Muscle layer of colon (tissue), 2 donors: ENCODE data around the gene C3orf49.

Experiments used
- H3K27ac ChIP-seq: one replicate; pipeline ENCODE4 v1.7.0; 2013; ENCODE audit warnings: low read depth, mild to moderate bottlenecking, low read length, moderate library complexity
- H3K27me3 ChIP-seq, 2 donors: one replicate each; pipeline ENCODE4 v1.7.0; 2013; ENCODE audit warnings: low read length in 2 of 2, mild to moderate bottlenecking in 2 of 2; ENCODE audit not compliant: insufficient read depth in 2 of 2, control insufficient read depth in 1 of 2
- H3K36me3 ChIP-seq: one replicate; pipeline ENCODE4 v1.7.0; 2013; ENCODE audit warnings: mild to moderate bottlenecking, low read length; ENCODE audit not compliant: insufficient read depth
- H3K4me1 ChIP-seq: one replicate; pipeline ENCODE4 v1.7.0; 2013; ENCODE audit warnings: mild to moderate bottlenecking, low read length; ENCODE audit not compliant: insufficient read depth
- H3K4me3 ChIP-seq, 2 donors: one replicate each; pipeline ENCODE4 v1.7.0; 2013; ENCODE audit warnings: low read length in 2 of 2, low read depth in 1 of 2, mild to moderate bottlenecking in 1 of 2, moderate library complexity in 1 of 2
- H3K9ac ChIP-seq: one replicate; pipeline ENCODE4 v1.7.0; 2013; ENCODE audit warnings: low read length
- H3K9me3 ChIP-seq: one replicate; pipeline ENCODE4 v1.7.0; 2013; ENCODE audit warnings: mild to moderate bottlenecking, low read length
- donor health status: abdominal sarcoma.
- donor health status: Adenocarcinoma of cecum.

The C3orf49 gene, protein sequence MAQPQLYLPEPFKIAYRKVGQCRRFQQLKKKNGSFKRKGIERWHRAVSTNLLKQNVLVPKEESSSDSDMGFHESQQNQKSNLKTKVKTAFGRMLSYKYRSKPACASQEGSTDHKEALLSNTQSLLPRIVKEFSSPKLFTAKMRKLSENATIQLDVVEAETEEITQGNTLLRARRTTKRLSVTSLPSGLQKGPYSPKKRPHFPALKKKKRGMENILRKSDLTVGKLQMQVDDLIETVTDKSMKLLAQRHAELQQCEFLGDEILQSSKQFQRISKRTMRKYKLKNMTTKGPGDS

DNA sequence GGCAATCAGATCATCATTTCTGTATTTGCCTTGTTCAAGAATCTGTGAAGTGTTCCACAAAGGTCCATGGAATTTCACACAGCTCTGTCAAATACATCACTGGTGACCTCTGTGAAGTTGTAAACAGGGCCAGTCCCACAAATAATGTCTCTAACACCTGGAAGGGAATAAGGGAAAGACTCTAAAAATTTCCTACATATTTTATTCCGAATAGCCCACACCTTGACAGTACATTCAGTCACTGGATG, at the start of gene C3orf49:
Gene C3orf49 (plus strand): TSS at position 149 of the 248 bp plus-strand sequence. CDS start 173 bp downstream, outside the sequence.
- Histone ChIP-seq H3K9ac (no peak within 1 kb of the TSS), H3K27ac (no peak within 1 kb of the TSS), H3K36me3 (no peaks in the 10 kb centered on the region), H3K4me1 (no peaks in the 10 kb centered on the region), H3K27me3 (no peaks in the 10 kb centered on the region), H3K9me3 (no peaks in the 10 kb centered on the region), H3K4me3 (no peak within 1 kb of the TSS)

DNA sequence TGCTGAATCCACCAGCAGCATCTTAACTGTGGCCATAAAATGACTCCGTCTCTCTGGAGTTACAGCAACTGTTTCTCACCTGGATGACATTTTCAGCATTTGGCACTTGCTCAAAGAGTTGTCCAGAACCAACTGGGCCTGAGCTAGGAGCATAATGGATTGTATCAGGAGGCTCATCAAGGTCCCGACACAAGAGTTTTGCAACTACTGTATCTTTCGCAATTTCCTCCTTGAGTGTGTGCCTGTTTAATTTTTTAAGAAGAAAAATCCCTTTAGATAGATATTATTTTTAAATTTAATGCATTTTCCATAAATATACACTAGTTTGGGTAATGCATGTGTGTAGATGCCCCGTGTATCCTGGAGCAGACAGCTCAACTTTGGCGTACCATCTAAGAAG, 44.3 kb upstream of the C3orf49 start:
- Histone ChIP-seq H3K4me3 (no peak overlapping the region), H3K27me3 (no peaks in the 10 kb centered on the region), H3K9me3 (no peaks in the 10 kb centered on the region), H3K9ac (no peak overlapping the region), H3K4me1 (no peaks in the 10 kb centered on the region), H3K27ac (no peak overlapping the region), H3K36me3 (no peaks in the 10 kb centered on the region)

DNA sequence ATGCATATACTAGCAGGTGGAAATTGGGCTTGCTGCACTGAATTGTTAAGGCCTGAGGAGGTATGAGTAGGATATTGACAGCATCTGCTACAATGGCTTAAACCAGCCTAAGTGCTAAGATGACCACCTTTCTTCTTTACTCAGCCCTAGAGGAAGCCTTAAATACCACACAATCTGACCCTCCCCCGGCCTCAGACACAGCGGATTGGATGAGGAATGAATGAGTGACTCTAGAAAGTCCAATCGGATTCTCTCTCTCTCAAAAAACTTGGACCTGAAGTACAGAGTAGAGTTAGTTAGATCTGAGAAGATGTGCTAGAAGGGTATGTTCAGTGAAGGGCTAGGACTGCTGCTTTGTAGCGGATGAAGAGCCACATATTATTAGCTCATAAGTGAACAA, 39.9 kb upstream of the C3orf49 start:
- Histone ChIP-seq H3K27me3 (no peaks in the 10 kb centered on the region), H3K9me3 (no peaks in the 10 kb centered on the region), H3K4me1 (no peaks in the 10 kb centered on the region), H3K4me3 (no peak overlapping the region), H3K9ac (no peak overlapping the region), H3K27ac (no peak overlapping the region), H3K36me3 (no peaks in the 10 kb centered on the region)

DNA sequence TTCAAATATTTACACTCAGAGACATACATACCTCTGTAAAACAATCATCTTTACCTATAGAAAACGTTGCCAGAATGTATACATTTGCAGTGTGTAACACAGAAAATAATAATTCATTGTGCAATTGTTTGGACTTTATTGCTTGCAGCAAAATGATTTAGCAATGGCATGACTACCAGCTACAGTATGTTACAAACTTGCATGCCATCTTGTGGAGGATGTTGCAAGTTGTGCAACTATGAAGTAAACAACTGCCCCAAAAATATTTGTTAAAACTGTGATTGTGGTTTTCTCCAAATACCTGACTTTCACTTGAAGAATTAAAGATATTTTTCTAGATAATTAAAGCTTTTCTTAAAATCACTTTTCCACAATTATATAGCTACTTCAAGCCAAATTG, 27.1 kb upstream of the C3orf49 start:
- H3K9ac ChIP-seq = no peak overlapping the region
- H3K9me3 ChIP-seq = no peaks in the 10 kb centered on the region
- no peaks in the 10 kb centered on the region for H3K36me3 ChIP-seq
- no peak overlapping the region for H3K27ac ChIP-seq
- no peak overlapping the region for H3K4me3 ChIP-seq
- H3K27me3 ChIP-seq = no peaks in the 10 kb centered on the region
- no peaks in the 10 kb centered on the region for H3K4me1 ChIP-seq

DNA sequence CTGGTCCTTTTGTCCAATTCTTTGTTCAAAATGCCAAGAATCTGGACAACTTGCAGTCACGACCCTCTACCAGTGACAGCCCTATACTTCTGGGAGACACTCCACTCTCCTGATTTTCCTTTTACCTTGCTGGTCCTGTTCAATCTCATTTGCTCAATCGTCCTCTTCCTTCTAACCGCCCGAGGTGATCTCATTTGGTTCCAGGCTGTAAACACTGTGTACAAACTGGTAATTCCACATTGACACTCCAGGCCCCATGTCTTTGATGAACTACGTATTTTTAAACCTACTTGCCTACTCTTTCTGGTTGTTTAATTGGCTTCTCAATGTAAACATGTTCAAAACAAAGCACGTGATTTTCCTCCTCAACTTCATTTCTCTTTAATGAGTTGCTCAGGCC, 23.7 kb upstream of the C3orf49 start:
- Histone ChIP-seq H3K4me1 (no peaks in the 10 kb centered on the region), H3K27ac (no peak overlapping the region), H3K4me3 (no peak overlapping the region)

DNA sequence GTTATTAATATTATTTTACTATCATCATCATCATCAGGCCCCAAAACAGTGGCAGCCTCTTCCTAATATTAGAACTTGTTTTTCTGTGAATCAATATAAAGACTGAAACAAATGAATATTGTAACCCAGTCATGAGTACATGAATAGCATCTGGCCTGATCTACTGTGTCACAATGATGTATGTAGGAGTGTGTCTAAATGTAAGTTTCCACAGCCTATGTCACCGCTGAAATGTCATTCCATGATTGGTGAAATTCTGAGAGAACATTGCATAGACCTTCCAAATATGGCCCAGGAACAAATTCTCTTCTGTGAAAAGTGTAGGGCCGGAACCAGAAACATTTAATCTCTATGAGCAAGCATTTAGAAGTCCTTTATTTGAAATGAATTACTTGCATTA, 20.6 kb upstream of the C3orf49 start:
- H3K9ac ChIP-seq = no peak overlapping the region
- H3K27ac ChIP-seq = no peak overlapping the region
- H3K4me1 ChIP-seq = no peaks in the 10 kb centered on the region
- no peaks in the 10 kb centered on the region for H3K9me3 ChIP-seq
- no peaks in the 10 kb centered on the region for H3K36me3 ChIP-seq
- H3K27me3 ChIP-seq = no peaks in the 10 kb centered on the region
- no peak overlapping the region for H3K4me3 ChIP-seq

More for the DNA sequence above, 23.7 kb upstream of the C3orf49 start:
- Histone ChIP-seq H3K9ac (no peak overlapping the region), H3K27me3 (no peaks in the 10 kb centered on the region), H3K36me3 (no peaks in the 10 kb centered on the region), H3K9me3 (no peaks in the 10 kb centered on the region)

DNA sequence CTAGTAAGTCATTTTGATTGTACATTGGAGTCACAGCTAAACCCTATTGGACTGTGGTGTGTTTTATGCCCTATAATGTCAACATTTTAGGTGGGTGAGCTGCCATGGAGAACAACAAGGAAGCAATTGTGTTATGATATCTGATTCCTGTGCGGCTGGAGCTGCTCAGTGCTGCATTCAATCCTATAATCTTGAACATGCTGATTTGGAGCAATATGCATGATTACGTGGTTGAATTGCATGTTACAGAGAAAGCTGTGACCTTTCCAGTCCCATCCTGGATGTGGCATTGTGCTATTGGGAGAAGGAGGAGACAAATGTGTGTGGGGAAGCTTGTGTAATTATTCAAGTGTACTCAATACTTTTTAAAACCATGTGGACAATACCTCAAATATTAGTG, 20.1 kb upstream of the C3orf49 start:
- Histone ChIP-seq H3K9me3 (no peaks in the 10 kb centered on the region), H3K27ac (no peak overlapping the region), H3K27me3 (no peaks in the 10 kb centered on the region), H3K9ac (no peak overlapping the region), H3K36me3 (no peaks in the 10 kb centered on the region), H3K4me3 (no peak overlapping the region), H3K4me1 (no peaks in the 10 kb centered on the region)

DNA sequence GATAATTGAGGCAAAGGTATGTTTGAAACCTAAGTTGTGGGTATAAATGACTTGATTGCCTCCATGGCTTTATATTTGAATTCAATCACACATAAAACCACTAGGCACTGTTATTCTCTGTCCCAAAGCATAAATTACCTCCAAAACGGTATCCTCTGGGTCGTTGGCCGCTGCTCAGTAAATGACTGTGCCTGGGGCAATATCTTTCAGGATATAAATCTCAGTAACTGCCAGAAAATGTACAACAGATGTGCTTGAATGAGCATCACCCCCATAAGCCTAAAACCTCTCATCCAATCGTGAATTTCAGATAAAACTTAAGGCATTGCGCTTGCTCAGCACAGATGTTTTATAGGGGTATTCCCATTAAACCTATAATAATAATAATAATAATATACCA, 19.0 kb upstream of the C3orf49 start:
- H3K27ac ChIP-seq = no peak overlapping the region
- no peaks in the 10 kb centered on the region for H3K4me1 ChIP-seq
- H3K9me3 ChIP-seq = no peaks in the 10 kb centered on the region
- no peaks in the 10 kb centered on the region for H3K36me3 ChIP-seq
- H3K4me3 ChIP-seq = no peak overlapping the region
- no peak overlapping the region for H3K9ac ChIP-seq
- H3K27me3 ChIP-seq = no peaks in the 10 kb centered on the region

DNA sequence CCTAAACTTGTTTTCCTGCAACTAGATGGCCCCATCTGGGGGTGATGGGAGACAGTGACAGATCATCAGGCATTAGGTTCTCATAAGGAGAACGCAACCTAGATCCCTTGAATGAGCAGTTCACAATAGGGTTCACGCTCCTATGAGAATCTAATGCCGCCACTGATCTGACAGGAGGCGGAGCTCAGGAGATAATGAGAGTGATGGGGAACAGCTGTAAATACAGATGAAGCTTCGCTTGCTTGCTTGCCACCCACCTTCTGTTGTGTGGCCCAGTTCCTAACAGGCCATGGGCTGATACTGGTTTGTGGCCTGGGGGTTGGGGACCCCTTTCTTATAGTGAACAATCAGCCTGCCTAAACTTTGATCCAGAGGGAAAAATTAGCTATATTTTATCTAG, 15.2 kb upstream of the C3orf49 start:
- Histone ChIP-seq H3K27ac (no peak overlapping the region), H3K4me3 (no peak overlapping the region), H3K9ac (no peak overlapping the region), H3K9me3 (no peaks in the 10 kb centered on the region), H3K27me3 (no peaks in the 10 kb centered on the region), H3K4me1 (no peaks in the 10 kb centered on the region), H3K36me3 (no peaks in the 10 kb centered on the region)

DNA sequence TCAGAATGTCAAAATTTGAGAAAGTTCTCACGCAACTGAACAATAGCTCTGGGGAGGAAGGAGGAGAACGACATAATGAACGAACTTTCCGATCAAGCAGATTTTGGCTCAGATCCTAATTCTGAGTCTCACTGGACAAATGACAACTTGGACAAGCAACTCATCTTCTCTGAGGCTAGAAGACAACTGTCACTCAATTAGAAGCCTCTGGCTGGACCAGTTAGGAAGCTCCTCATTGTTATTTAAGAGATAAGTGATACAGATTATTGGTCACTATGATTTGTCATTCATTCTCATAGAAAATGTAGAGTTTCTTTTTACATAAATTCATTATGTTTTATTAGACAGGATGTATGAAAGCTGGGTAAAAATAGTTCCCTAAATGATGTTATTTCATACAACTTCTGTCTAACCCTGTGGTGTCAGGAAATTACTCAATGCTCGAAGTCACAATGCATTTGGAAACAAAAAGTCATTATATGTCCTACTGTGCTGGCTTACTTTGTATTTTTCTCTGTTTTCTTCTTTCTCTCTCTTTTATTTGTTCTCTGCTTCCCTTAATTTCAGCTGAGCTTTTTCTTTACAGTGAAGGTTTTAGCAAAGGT, 11.0 kb upstream of the C3orf49 start:
- Histone ChIP-seq H3K4me3 (no peak overlapping the region), H3K27ac (no peak overlapping the region), H3K9ac (no peak overlapping the region), H3K36me3 (no peaks in the 10 kb centered on the region), H3K27me3 (no peaks in the 10 kb centered on the region), H3K4me1 (no peaks in the 10 kb centered on the region), H3K9me3 (no peaks in the 10 kb centered on the region)

DNA sequence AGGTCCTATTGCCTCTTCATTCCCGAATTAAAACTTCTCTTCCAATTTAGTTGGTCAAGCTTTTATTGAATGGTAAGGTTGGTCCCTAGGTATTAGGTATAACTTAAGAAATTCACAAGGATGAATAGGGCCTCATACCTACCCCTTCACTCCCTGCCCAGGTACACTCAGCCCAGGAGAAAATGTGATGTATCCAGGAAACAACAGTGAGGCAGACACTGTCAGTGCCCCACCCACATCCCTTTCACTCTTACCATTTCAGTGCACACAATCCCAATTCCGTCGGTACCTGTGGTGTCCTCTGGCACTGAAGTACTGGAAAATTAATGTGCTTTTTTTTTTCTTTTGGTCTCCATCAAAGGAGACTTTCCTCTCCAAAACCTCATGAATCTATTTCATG, 10.5 kb upstream of the C3orf49 start:
- Histone ChIP-seq H3K27ac (no peak overlapping the region), H3K27me3 (no peaks in the 10 kb centered on the region), H3K9me3 (no peaks in the 10 kb centered on the region), H3K4me1 (no peaks in the 10 kb centered on the region), H3K9ac (no peak overlapping the region), H3K36me3 (no peaks in the 10 kb centered on the region), H3K4me3 (no peak overlapping the region)

DNA sequence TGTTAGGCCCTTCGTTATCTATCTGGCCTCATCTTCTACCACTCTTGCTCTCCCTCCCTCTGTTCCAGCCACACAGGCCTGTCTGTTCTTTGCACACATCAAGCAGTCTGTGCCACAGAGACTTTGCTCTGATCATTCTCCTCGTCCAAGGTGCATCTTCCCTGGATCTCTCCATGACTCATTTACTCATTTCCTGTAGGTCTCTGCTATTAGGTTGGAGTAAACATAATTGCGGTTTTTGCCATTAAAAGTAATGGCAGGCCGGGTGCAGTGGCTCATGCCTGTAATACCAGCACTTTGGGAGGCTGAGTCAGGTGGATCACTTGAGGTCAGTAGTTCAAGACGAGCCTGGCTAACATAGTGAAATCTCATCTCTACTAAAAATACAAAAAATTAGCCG, 9.5 kb upstream of the C3orf49 start:
- no peak overlapping the region for H3K27ac ChIP-seq
- no peaks in the 10 kb centered on the region for H3K9me3 ChIP-seq
- no peak overlapping the region for H3K9ac ChIP-seq
- no peaks in the 10 kb centered on the region for H3K27me3 ChIP-seq
- no peak overlapping the region for H3K4me3 ChIP-seq
- no peaks in the 10 kb centered on the region for H3K4me1 ChIP-seq
- no peaks in the 10 kb centered on the region for H3K36me3 ChIP-seq
